Loucy (cell line): ENCODE data around the gene BCKDHB.

Experiments
- CTCF ChIP-seq: fragments of 200-600 bp; sonication (generic); conservative IDR thresholded peaks from 2 replicates; pipeline ENCODE4 v1.5.1; 2014; ENCODE audit warnings: mild to moderate bottlenecking, antibody characterized with exemption, low read length
- EZH2phosphoT487 ChIP-seq: fragments of 200-600 bp; IDR thresholded peaks from 2 replicates; pipeline ENCODE4 v1.6.1; 2018; ENCODE audit warnings: antibody characterized with exemption, mild to moderate bottlenecking, moderate library complexity, borderline replicate concordance

- TF ChIP-seq EZH2phosphoT487 (no peak), CTCF (no peak)
Measured at GRCh38 chr6:80217794-80218193, 111.3 kb downstream of the BCKDHB start.
